Measurements from ENCODE around the gene FOXRED1. TPM values are rescaled to one million over a fixed set of nuclear protein-coding genes. Genes with fewer than 3 reads are reported as not detected.

The FOXRED1 gene
- total RNA-seq, 1 experiment from 2014 or later = 67.5 TPM

DNA sequence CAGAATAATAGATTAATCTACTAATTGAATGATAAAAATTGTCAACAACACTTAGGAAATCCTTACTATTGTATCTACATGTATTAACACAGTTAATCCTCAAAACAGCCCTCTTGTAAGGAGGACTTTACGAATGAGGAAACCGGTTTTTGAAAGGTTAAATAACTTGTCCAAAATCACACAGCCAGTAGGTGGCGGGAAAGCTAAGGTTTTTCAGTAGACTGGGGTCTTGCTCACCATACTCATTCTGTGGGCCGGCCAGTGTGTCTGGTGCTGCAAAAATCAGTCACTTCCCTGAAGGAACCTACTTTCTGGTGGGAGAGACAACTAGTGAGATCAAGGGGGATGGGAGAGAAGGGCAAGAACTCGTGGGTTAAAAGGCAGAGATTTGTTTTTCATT is 38.8 kb downstream of the FOXRED1 start:
- Histone ChIP-seq H4K20me1 (ENCODE audit: control insufficient read depth, insufficient read depth, insufficient read length) (no peaks in the 10 kb centered on the region), H4K5ac (ENCODE audit: insufficient read length, low read depth, low read length) (no peak overlapping the region), H2BK15ac (ENCODE audit: low read depth, low read length) (no peak overlapping the region), H3K4me2 (ENCODE audit: insufficient read depth, insufficient read length, low read length) (no peak overlapping the region), H3K56ac (ENCODE audit: insufficient read length, low read depth, low read length) (no peak overlapping the region), H3K9me3 (ENCODE audit: control insufficient read depth, low read depth, low read length) (no peaks in the 10 kb centered on the region), H2BK5ac (ENCODE audit: insufficient read length, low read length) (no peak overlapping the region), H2BK120ac (ENCODE audit: low read depth, low read length, poor library complexity, severe bottlenecking) (no peak overlapping the region), H3K79me1 (ENCODE audit: insufficient read depth, low read depth, low read length, poor library complexity, severe bottlenecking) (no peaks in the 10 kb centered on the region), H3K4ac (ENCODE audit: low read depth, low read length) (no peak overlapping the region), H3K4me1 (ENCODE audit: insufficient read depth, low read length) (peaks cover 3% of the 10 kb centered on the region; the same call in 1 of the 2 replicates), H3K18ac (ENCODE audit: insufficient read length, low read depth, low read length) (no peak overlapping the region), H4K8ac (replicated peaks; ENCODE audit: insufficient read length, low read depth, low read length) (no peak overlapping the region), H3K23ac (ENCODE audit: insufficient read length, low read depth, low read length) (no peak overlapping the region), H3K79me2 (ENCODE audit: insufficient read depth, low read length) (no peaks in the 10 kb centered on the region), H4K91ac (ENCODE audit: insufficient read length, low read depth, low read length) (no peak overlapping the region), H2AFZ (ENCODE audit: low read length) (no peak overlapping the region), H3T11ph (ENCODE audit: low read length) (no peak overlapping the region), H2AK5ac (ENCODE audit: insufficient read length, low read length) (no peak overlapping the region), H2BK20ac (ENCODE audit: low read depth, low read length, poor library complexity, severe bottlenecking) (no peak overlapping the region), H3K9ac (ENCODE audit: extremely low read depth, insufficient read length, low read length) (no peak overlapping the region), H3K23me2 (ENCODE audit: insufficient read length, low read depth, low read length, poor library complexity, severe bottlenecking) (peaks cover 7% of the 10 kb centered on the region), H2BK12ac (ENCODE audit: insufficient read length, low read depth, low read length) (no peak overlapping the region), H3K27me3 (ENCODE audit: insufficient read depth, low read length) (no peaks in the 10 kb centered on the region), H3K27ac (ENCODE audit: insufficient read length, low read depth, low read length) (no peak overlapping the region), H3K14ac (ENCODE audit: insufficient read depth, low read length) (no peak overlapping the region)
- Mint-ChIP-seq H3K27ac (peak overlapping the region in 1 of 3 experiments; percentile 88; a peak in 1 of 7 replicates), H3K4me3 (no peak overlapping the region), H3K36me3 (ENCODE audit: insufficient read depth in 1 of 3, low read depth in 3 of 3) (peaks cover 14 to 39% (median 36%) of the 10 kb centered on the region in 3 experiments; a peak in 6 of 7 replicates), H3K4me1 (peaks cover 10 to 18% of the 10 kb centered on the region in 2 experiments), H3K9me3 (no peaks in the 10 kb centered on the region), H3K27me3 (ENCODE audit: low read depth) (no peaks in the 10 kb centered on the region)
- peak; percentile 52 for DNase-seq
- no CpG with 5 or more reads among the region's 5 CpGs for WGBS (ENCODE audit: extremely low coverage, insufficient read length, low lambda C conversion rate)
- TF ChIP-seq, protein P1, sequence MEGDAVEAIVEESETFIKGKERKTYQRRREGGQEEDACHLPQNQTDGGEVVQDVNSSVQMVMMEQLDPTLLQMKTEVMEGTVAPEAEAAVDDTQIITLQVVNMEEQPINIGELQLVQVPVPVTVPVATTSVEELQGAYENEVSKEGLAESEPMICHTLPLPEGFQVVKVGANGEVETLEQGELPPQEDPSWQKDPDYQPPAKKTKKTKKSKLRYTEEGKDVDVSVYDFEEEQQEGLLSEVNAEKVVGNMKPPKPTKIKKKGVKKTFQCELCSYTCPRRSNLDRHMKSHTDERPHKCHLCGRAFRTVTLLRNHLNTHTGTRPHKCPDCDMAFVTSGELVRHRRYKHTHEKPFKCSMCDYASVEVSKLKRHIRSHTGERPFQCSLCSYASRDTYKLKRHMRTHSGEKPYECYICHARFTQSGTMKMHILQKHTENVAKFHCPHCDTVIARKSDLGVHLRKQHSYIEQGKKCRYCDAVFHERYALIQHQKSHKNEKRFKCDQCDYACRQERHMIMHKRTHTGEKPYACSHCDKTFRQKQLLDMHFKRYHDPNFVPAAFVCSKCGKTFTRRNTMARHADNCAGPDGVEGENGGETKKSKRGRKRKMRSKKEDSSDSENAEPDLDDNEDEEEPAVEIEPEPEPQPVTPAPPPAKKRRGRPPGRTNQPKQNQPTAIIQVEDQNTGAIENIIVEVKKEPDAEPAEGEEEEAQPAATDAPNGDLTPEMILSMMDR (conservative IDR thresholded peaks at IDR 0.05) = peak; percentile 67
